Esophagus muscularis mucosa (tissue), 4 donors: ENCODE measurements around the gene CLIC6. TPM values are rescaled to one million over a fixed set of nuclear protein-coding genes. Genes with fewer than 3 reads are reported as not detected.
"Not testable (repeated sequence)": the region's sequence is repeated elsewhere in the genome, so short reads cannot be mapped to it uniquely, and the experiment has no call there.

Experiments
- DNase-seq: peaks from one replicate; pipeline ENCODE4 v3.0.0-alpha.2; 2017; ENCODE audit errors: extremely low spot score
- H3K27ac ChIP-seq, 4 donors: fragments of 200-600 bp; sonication (generic); replicated peaks in 1 of 4; 1 replicate in 3 of 4; 2 replicates in 1 of 4; pipeline ENCODE4 v1.5.1; 2016 to 2019; ENCODE audit warnings: mild to moderate bottlenecking in 1 of 4
- H3K27me3 ChIP-seq, 4 donors: fragments of 200-600 bp; sonication (generic); one replicate each; pipeline versions ENCODE4 v1.5.1 to v1.6.0; 2016 to 2019
- H3K36me3 ChIP-seq, 4 donors: fragments of 200-600 bp; sonication (generic); one replicate each; pipeline ENCODE4 v1.5.1; 2016 to 2019
- H3K4me1 ChIP-seq, 4 donors: fragments of 200-600 bp; sonication (generic); one replicate each; pipeline ENCODE4 v1.5.1; 2016 to 2019
- H3K4me3 ChIP-seq, 4 donors: fragments of 200-600 bp; sonication (generic); 1 replicate in 2 of 4; 2 replicates in 2 of 4; pipeline ENCODE4 v1.5.1; 2016 to 2019; ENCODE audit warnings: mild to moderate bottlenecking in 4 of 4, moderate library complexity in 1 of 4
- H3K9me3 ChIP-seq, 4 donors: fragments of 200-600 bp; sonication (generic); 1 replicate in 3 of 4; 2 replicates in 1 of 4; pipeline ENCODE4 v1.5.1; 2016 to 2019
- CTCF ChIP-seq, 3 experiments: fragments of 200-600 bp in 2 of 3; fragments of 450-650 bp in 1 of 3; sonication (generic) in 2 of 3; IDR thresholded peaks; one replicate each; pipeline ENCODE4 v1.5.1; 2017 to 2019; ENCODE audit warnings: antibody characterized with exemption in 3 of 3, mild to moderate bottlenecking in 2 of 3, moderate library complexity in 1 of 3
- EP300 ChIP-seq: sonication (generic); formaldehyde crosslinking; IDR thresholded peaks from one replicate; pipeline ENCODE4 v1.6.1; 2017; ENCODE audit warnings: antibody characterized with exemption
- POLR2A ChIP-seq: fragments of 450-650 bp; IDR thresholded peaks from one replicate; pipeline ENCODE4 v1.6.1; 2017; ENCODE audit warnings: antibody characterized with exemption, moderate library complexity, mild to moderate bottlenecking, low read depth
- POLR2AphosphoS5 ChIP-seq, 2 donors: sonication (generic); formaldehyde crosslinking; IDR thresholded peaks; one replicate each; pipeline ENCODE4 v1.6.1; 2017; ENCODE audit warnings: antibody characterized with exemption in 2 of 2
- WGBS: methylation state at CpG from one replicate; pipeline ENCODE4 v1.1.5; 2018; 5-methylcytosine and 5-hydroxymethylcytosine counted together
- intact Hi-C: fragments of 100-400 bp; cut with DNase I; formaldehyde crosslinking; loops from one replicate; pipeline ENCODE4 v1.15.1; 2023
- total RNA-seq, 4 donors: library from RNA; depleted of rRNA; stranded (reverse); fragments of >200 nt; gene quantifications; one replicate each; pipeline versions ENCODE4 v1.1.0 to v1.2.1, GENCODE V29; 2016

Gene CLIC6
- total RNA-seq, 4 donors from 2014 or later: under 0.01 to 1.9 (median 0.39) TPM

- H3K27ac ChIP-seq: no peak overlapping the region
- H3K36me3 ChIP-seq: peaks cover 0 to 4% (median 0%) of the 10 kb centered on the region in 4 donors
- H3K9me3 ChIP-seq: no peaks in the 10 kb centered on the region
- 74% methylated on average over 8 of the region's 8 CpGs for WGBS
- no peak for DNase-seq
- no peaks in the 10 kb centered on the region for H3K4me1 ChIP-seq
- H3K27me3 ChIP-seq: peaks cover 0 to 50% (median 0%) of the 10 kb centered on the region in 4 donors
- intact Hi-C loops: no loop called here
- no peak overlapping the region for H3K4me3 ChIP-seq
- no peak for TF ChIP-seq POLR2AphosphoS5 (IDR thresholded peaks at IDR 0.05)
- TF ChIP-seq POLR2A: no peak
- TF ChIP-seq CTCF (IDR thresholded peaks at IDR 0.05): no peak
- no peak for TF ChIP-seq EP300
These were observed 39.1 kb downstream of the CLIC6 start for GRCh38 chr21:34707876-34708325.

- TF ChIP-seq POLR2A (no peak), CTCF (IDR thresholded peaks at IDR 0.05) (no peak), POLR2AphosphoS5 (IDR thresholded peaks at IDR 0.05) (no peak), EP300 (no peak)
- Histone ChIP-seq H3K4me3 (no peak overlapping the region), H3K9me3 (no peaks in the 10 kb centered on the region), H3K27ac (no peak overlapping the region), H3K27me3 (peaks cover 0 to 21% (median 0%) of the 10 kb centered on the region in 4 donors), H3K4me1 (no peaks in the 10 kb centered on the region), H3K36me3 (peaks cover 0 to 4% (median 0%) of the 10 kb centered on the region in 4 donors)
- WGBS: 43% methylated on average over 1 of the region's 1 CpG
- no peak for DNase-seq
- intact Hi-C loops: no loop called here
These were observed 44.8 kb downstream of the CLIC6 start for GRCh38 chr21:34713621-34714020.

- peaks cover 0 to 9% (median 0%) of the 10 kb centered on the region in 4 donors for H3K27me3 ChIP-seq
- H3K27ac ChIP-seq: no peak overlapping the region
- DNase-seq: no peak
- H3K36me3 ChIP-seq: peaks cover 0 to under 1% (median 0%) of the 10 kb centered on the region in 4 donors
- no peaks in the 10 kb centered on the region for H3K9me3 ChIP-seq
- 91% methylated on average over 5 of the region's 5 CpGs for WGBS
- no peak for TF ChIP-seq CTCF (IDR thresholded peaks at IDR 0.05)
- no peak for TF ChIP-seq EP300
- no peak for TF ChIP-seq POLR2AphosphoS5 (IDR thresholded peaks at IDR 0.05)
- no peak for TF ChIP-seq POLR2A
- H3K4me3 ChIP-seq: no peak overlapping the region
- intact Hi-C loops: no loop called here
- no peaks in the 10 kb centered on the region for H3K4me1 ChIP-seq
These were observed 46.7 kb downstream of the CLIC6 start for GRCh38 chr21:34715518-34715917.

- intact Hi-C loops: no loop called here
- DNase-seq: no peak
- H3K27ac ChIP-seq: no peak overlapping the region
- H3K9me3 ChIP-seq: no peaks in the 10 kb centered on the region
- H3K4me3 ChIP-seq: no peak overlapping the region
- H3K4me1 ChIP-seq: no peaks in the 10 kb centered on the region
- 87% methylated on average over 7 of the region's 7 CpGs for whole genome bisulfite sequencing
- TF ChIP-seq CTCF (IDR thresholded peaks at IDR 0.05) (no peak), POLR2A (no peak), POLR2AphosphoS5 (IDR thresholded peaks at IDR 0.05) (no peak), EP300 (no peak)
- H3K27me3 ChIP-seq: peaks cover 0 to 7% (median 0%) of the 10 kb centered on the region in 4 donors
- H3K36me3 ChIP-seq: no peaks in the 10 kb centered on the region
These were observed 47.3 kb downstream of the CLIC6 start for GRCh38 chr21:34715985-34716596.

GRCh38 chr21:34718529-34718928, 49.7 kb downstream of the CLIC6 start:
- WGBS: 89% methylated on average over 3 of the region's 3 CpGs

More at GRCh38 chr21:34718529-34718928, 49.7 kb downstream of the CLIC6 start:
- H3K4me1 ChIP-seq, H3K27ac ChIP-seq, DNase-seq, H3K36me3 ChIP-seq, H3K4me3 ChIP-seq, intact Hi-C loops, H3K9me3 ChIP-seq: not testable (repeated sequence)
- H3K27me3 ChIP-seq: peaks cover 0 to 18% (median 2%) of the 10 kb centered on the region in 4 donors
